ENCODE measurements around the gene GALNTL6.

- TF ChIP-seq HDGF (IDR thresholded peaks at IDR 0.05; ENCODE audit: borderline replicate concordance) (no peak), ARNT (IDR thresholded peaks at IDR 0.05) (no peak), TARDBP (IDR thresholded peaks at IDR 0.05) (no peak), SUZ12 (IDR thresholded peaks at IDR 0.05) (no peak), L3MBTL2 (conservative IDR thresholded peaks at IDR 0.05) (no peak), ELF4 (IDR thresholded peaks at IDR 0.05) (no peak), BHLHE40 (IDR thresholded peaks at IDR 0.05; ENCODE audit: borderline replicate concordance) (no peak), CTBP1 (IDR thresholded peaks at IDR 0.05; ENCODE audit: borderline replicate concordance) (no peak)
Measured at GRCh38 chr4:172055046-172055445, 241.8 kb downstream of the GALNTL6 start.
